HepG2 (cell line): ENCODE results near the gene PEX3. TPM values are rescaled to one million over a fixed set of nuclear protein-coding genes. Genes with fewer than 3 reads are reported as not detected.

ENCODE experiments used
- ARID5B ChIP-seq: IDR thresholded peaks from 2 replicates; pipeline ENCODE4 v1.4.0; 2020; ENCODE audit warnings: mild to moderate bottlenecking, missing genetic modification reagents
- ATF4 ChIP-seq, 2 experiments: fragments of 450-650 bp in 1 of 2; sonication (generic) in 1 of 2; formaldehyde crosslinking; IDR thresholded peaks; 2 replicates each; pipeline versions ENCODE4 v1.5.0 to v1.8.0; 2020 to 2022; ENCODE audit warnings: mild to moderate bottlenecking in 1 of 2, missing genetic modification reagents in 1 of 2
- BRD4 ChIP-seq: sonication (generic); formaldehyde crosslinking; IDR thresholded peaks from 2 replicates; pipeline ENCODE4 v1.4.0; 2020; ENCODE audit warnings: missing genetic modification reagents
- DMTF1 ChIP-seq: sonication (generic); formaldehyde crosslinking; IDR thresholded peaks from 2 replicates; pipeline ENCODE4 v1.4.0; 2020; ENCODE audit warnings: mild to moderate bottlenecking, missing genetic modification reagents
- FOXM1 ChIP-seq: sonication (generic); formaldehyde crosslinking; IDR thresholded peaks from 2 replicates; pipeline ENCODE4 v1.5.0; 2020; ENCODE audit warnings: missing genetic modification reagents
- HNRNPUL1 ChIP-seq: fragments of 200-400 bp; formaldehyde crosslinking; IDR thresholded peaks from 2 replicates; pipeline ENCODE4 v1.6.1; 2017; ENCODE audit warnings: low read depth, mild to moderate bottlenecking, low read length, moderate library complexity
- NFE2L1 ChIP-seq: sonication (generic); formaldehyde crosslinking; IDR thresholded peaks from 2 replicates; pipeline ENCODE4 v1.4.0; 2020; ENCODE audit warnings: missing genetic modification reagents, mild to moderate bottlenecking, borderline replicate concordance
- PHF20 ChIP-seq: sonication (generic); formaldehyde crosslinking; IDR thresholded peaks from 2 replicates; pipeline ENCODE4 v1.5.0; 2020; ENCODE audit warnings: mild to moderate bottlenecking, missing genetic modification reagents
- YY1 ChIP-seq: IDR thresholded peaks from 2 replicates; pipeline ENCODE4 v1.6.1; 2011; ENCODE audit warnings: low read length, low read depth, moderate library complexity, mild to moderate bottlenecking; ENCODE audit not compliant: insufficient read depth, insufficient replicate concordance
- ZFP36 ChIP-seq: fragments of 150-350 bp; IDR thresholded peaks from 2 replicates; pipeline ENCODE4 v1.6.1; 2018; ENCODE audit warnings: borderline replicate concordance, low read length, low read depth; ENCODE audit not compliant: partially characterized antibody
- ZNF331 ChIP-seq: sonication (generic); formaldehyde crosslinking; IDR thresholded peaks from 2 replicates; pipeline ENCODE4 v1.4.0; 2020; ENCODE audit warnings: missing genetic modification reagents
- ZNF484 ChIP-seq: sonication (generic); formaldehyde crosslinking; IDR thresholded peaks from 2 replicates; pipeline ENCODE4 v1.5.1; 2020; ENCODE audit warnings: mild to moderate bottlenecking, low read depth, missing genetic modification reagents, borderline replicate concordance
- ZNF512B ChIP-seq: sonication (generic); formaldehyde crosslinking; IDR thresholded peaks from 2 replicates; pipeline ENCODE4 v1.5.1; 2020; ENCODE audit warnings: missing genetic modification reagents, mild to moderate bottlenecking, borderline replicate concordance
- ZNF644 ChIP-seq: IDR thresholded peaks from 2 replicates; pipeline ENCODE4 v1.6.1; 2016; ENCODE audit warnings: low read depth
- polyA plus RNA-seq, 8 experiments: library from polyadenylated mRNA; depleted of rRNA in 3 of 8; stranded (reverse) in 7 of 8; unstranded in 1 of 8; fragments of >200 nt; fragmentation: Illumina TruSeq in 4 of 8; extraction: Trizol in 4 of 8; gene quantifications; 2 replicates each; pipeline versions ENCODE4 v1.2.1 to v1.2.3, GENCODE V29; 2011 to 2016; ENCODE audit warnings: low read depth in 4 of 8, missing spikeins in 1 of 8, mixed read lengths in 1 of 8; ENCODE audit not compliant: insufficient read depth in 1 of 8
- total RNA-seq, 5 experiments: library from RNA; depleted of rRNA; stranded (reverse); fragments of >200 nt; fragmentation: Illumina TruSeq; extraction: Trizol; gene quantifications; 2 replicates each; pipeline ENCODE4 v1.2.3, GENCODE V29; 2016; ENCODE audit warnings: low read depth in 1 of 5
- TF ChIP-seq, protein P1 (sequence below): sonication (generic); formaldehyde crosslinking; conservative IDR thresholded peaks from 2 replicates; pipeline ENCODE4 v1.8.0; 2022; ENCODE audit warnings: missing genetic modification reagents

Gene PEX3
- total and polyA plus RNA-seq, 2 of the 13 experiments (the other 11 are each of a cell fraction or from before 2014, with no cell fraction given) = 30.9 to 40.8 TPM

- TF ChIP-seq ATF4 (CRISPR knock-in tag; IDR thresholded peaks at IDR 0.05) = peak in 1 of 2 experiments; percentile 49; a peak in 2 of 4 replicates
- TF ChIP-seq DMTF1 (CRISPR knock-in tag) = 0 out of 2 replicates have a peak, but pooled peaks have one; percentile 87
- TF ChIP-seq, protein P1, sequence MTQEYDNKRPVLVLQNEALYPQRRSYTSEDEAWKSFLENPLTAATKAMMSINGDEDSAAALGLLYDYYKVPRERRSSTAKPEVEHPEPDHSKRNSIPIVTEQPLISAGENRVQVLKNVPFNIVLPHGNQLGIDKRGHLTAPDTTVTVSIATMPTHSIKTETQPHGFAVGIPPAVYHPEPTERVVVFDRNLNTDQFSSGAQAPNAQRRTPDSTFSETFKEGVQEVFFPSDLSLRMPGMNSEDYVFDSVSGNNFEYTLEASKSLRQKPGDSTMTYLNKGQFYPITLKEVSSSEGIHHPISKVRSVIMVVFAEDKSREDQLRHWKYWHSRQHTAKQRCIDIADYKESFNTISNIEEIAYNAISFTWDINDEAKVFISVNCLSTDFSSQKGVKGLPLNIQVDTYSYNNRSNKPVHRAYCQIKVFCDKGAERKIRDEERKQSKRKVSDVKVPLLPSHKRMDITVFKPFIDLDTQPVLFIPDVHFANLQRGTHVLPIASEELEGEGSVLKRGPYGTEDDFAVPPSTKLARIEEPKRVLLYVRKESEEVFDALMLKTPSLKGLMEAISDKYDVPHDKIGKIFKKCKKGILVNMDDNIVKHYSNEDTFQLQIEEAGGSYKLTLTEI = no peak; the same call in 1 of the 2 replicates
- TF ChIP-seq ZNF644 (CRISPR knock-in tag) = 0 out of 2 replicates have a peak, but pooled peaks have one; percentile 5
- TF ChIP-seq BRD4 = peak; percentile 93
- no peak for TF ChIP-seq ZFP36
- TF ChIP-seq YY1 = peak; percentile 63
- peak; percentile 97 for TF ChIP-seq ZNF512B (CRISPR knock-in tag)
- no peak for TF ChIP-seq FOXM1
- TF ChIP-seq PHF20 (CRISPR knock-in tag) = peak; percentile 89
- TF ChIP-seq HNRNPUL1 = peak; percentile 61; the same call in 1 of the 2 replicates
- peak; percentile 81 for TF ChIP-seq ARID5B
- TF ChIP-seq ZNF484 (CRISPR knock-in tag) = no peak; the same call in 1 of the 2 replicates
- peak; percentile 91; the same call in 1 of the 2 replicates for TF ChIP-seq NFE2L1 (CRISPR knock-in tag)
- TF ChIP-seq ZNF331 (CRISPR knock-in tag) = 0 out of 2 replicates have a peak, but pooled peaks have one; percentile 75
Observed at GRCh38 chr6:143510991-143511891, 60.6 kb downstream of the PEX3 start, which contains the start of gene FUCA2 (continued).
